Activated CD4-positive, alpha-beta T cell treated with anti-CD3 and anti-CD28 coated beads, Interleukin-2, amount 10 ng/mL, durations not matched to agents 24 days and 14 days (primary cell): ENCODE results near the gene RPF1. TPM values are rescaled to one million over a fixed set of nuclear protein-coding genes. Genes with fewer than 3 reads are reported as not detected.
"Not testable (repeated sequence)": the region's sequence is repeated elsewhere in the genome, so short reads cannot be mapped to it uniquely, and the experiment has no call there.

Experiments used
- DNase-seq: peaks from one replicate; pipeline ENCODE4 v3.0.0; 2022
- H3K27ac Mint-ChIP-seq: one replicate; pipeline ENCODE4 v1.8.0; 2022; ENCODE audit warnings: mild to moderate bottlenecking, mixed read lengths
- H3K27me3 Mint-ChIP-seq: one replicate; pipeline ENCODE4 v1.8.0; 2022; ENCODE audit warnings: mixed read lengths
- H3K36me3 Mint-ChIP-seq: one replicate; pipeline ENCODE4 v1.8.0; 2022; ENCODE audit warnings: low read depth, mild to moderate bottlenecking, mixed read lengths
- H3K4me1 Mint-ChIP-seq: one replicate; pipeline ENCODE4 v1.8.0; 2021; ENCODE audit warnings: mixed read lengths
- H3K4me3 Mint-ChIP-seq: one replicate; pipeline ENCODE4 v1.8.0; 2022; ENCODE audit warnings: mild to moderate bottlenecking, moderate library complexity, mixed read lengths
- H3K9me3 Mint-ChIP-seq: one replicate; pipeline ENCODE4 v1.8.0; 2021; ENCODE audit warnings: mixed read lengths
- intact Hi-C: fragments of 100-400 bp; cut with micrococcal nuclease; formaldehyde crosslinking; loops from one replicate; pipeline ENCODE4 v1.15.1; 2023
- total RNA-seq: library from RNA; stranded (reverse); gene quantifications from 2 replicates; pipeline ENCODE4 v1.2.3, GENCODE V29; 2022

Gene RPF1
- total RNA-seq, 1 donor from 2014 or later, result 63.3 TPM

DNA sequence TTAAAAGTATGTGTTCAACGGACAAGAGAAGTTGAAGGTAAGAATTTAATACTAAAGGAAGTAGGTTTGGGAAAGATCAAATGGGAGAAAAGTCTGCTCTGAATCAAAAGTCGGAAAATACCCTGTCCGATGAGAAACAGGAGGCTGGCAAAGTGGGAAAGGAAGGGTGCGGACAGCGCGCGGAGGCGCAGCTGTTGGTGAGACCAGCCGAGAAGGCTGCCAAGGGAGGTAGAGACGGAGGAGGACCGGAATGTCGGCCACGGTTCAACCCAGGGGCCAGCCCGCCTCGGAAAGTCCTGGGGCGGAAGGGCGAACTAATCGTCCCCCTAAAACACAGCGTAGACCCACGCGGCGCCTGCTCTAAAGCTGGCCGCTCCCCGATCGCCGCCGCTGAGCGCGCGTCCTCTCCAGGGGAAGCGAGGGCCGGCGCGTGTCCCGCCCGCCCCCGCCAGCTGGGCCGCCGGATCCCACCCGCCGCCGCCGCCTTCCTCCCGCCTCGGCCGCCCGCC, 26.5 kb downstream of the RPF1 start:
- DNase-seq, result no peak
- intact Hi-C loops, result loop anchor here (1.0 to 5.0 kb wide), 8 partner anchors 26 to 771 kb away; partner anchors contain the start of genes BCL10, PRKACB, RPF1 and SSX2IP
- H3K9me3 Mint-ChIP-seq, result peaks cover 9% of the 10 kb centered on the region
- peaks cover 43% of the 10 kb centered on the region for H3K4me1 Mint-ChIP-seq
- peaks cover 41% of the 10 kb centered on the region for H3K36me3 Mint-ChIP-seq
- peak overlapping the region; percentile 99 for H3K27ac Mint-ChIP-seq
- peak overlapping the region; percentile 99 for H3K4me3 Mint-ChIP-seq
- no peaks in the 10 kb centered on the region for H3K27me3 Mint-ChIP-seq

DNA sequence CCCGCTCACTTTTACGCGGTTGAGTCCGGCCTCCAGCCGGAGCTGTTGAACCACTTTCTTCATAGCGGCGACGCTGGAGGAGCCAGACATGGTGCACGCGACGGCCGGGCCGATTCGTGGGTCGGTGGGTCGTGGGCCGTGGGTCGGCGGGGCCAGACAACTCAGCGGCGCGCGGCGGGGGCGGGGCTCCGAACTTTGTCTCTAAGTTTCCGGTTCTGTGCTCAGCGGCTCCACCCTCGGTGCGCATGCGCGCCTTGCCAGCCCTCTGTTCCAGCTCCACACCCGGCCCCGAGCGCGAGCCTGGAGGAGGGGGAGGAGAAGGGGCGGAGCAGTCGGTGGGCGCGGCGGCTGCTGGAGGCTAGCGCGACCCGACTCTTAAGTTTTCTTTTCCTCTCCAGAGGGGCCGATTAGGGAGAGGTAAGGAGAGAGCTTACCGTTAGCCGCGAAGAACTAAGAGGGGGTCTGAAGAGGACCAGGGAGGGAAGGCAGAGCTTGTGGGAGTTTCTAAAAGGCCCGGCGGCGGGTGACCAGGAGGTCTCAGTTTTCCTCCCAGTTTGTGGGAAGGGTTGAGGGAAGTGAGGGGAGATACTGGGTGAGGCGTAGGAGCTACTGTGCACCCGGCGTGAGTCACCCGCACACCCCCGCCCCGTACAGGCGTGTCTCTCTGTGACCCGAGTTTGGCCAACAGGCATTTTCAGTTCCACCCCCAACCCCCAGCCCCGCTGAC, 27.1 kb downstream of the RPF1 start, which contains the start of the genes GNG5 and SPATA1:
Gene GNG5 (minus strand): TSS at position 580 of the 727 bp plus-strand sequence. CDS start 490 bp downstream, at position 90.
Gene SPATA1 (plus strand): TSS at position 385 of the 727 bp plus-strand sequence. CDS start 9,974 bp downstream, outside the sequence.
- Mint-ChIP-seq H3K27me3 (no peaks in the 10 kb centered on the region), H3K27ac (peak within 1 kb of the TSS; percentile 99), H3K4me3 (peak within 1 kb of the TSS; percentile 99), H3K9me3 (peaks cover 12% of the 10 kb centered on the region), H3K36me3 (peaks cover 35% of the 10 kb centered on the region), H3K4me1 (peaks cover 41% of the 10 kb centered on the region)
- DNase-seq, result peak; percentile 99
- intact Hi-C loops, result loop anchor here (1.0 to 5.0 kb wide), 8 partner anchors 27 to 771 kb away; partner anchors contain the start of genes BCL10, PRKACB, RPF1 and SSX2IP

DNA sequence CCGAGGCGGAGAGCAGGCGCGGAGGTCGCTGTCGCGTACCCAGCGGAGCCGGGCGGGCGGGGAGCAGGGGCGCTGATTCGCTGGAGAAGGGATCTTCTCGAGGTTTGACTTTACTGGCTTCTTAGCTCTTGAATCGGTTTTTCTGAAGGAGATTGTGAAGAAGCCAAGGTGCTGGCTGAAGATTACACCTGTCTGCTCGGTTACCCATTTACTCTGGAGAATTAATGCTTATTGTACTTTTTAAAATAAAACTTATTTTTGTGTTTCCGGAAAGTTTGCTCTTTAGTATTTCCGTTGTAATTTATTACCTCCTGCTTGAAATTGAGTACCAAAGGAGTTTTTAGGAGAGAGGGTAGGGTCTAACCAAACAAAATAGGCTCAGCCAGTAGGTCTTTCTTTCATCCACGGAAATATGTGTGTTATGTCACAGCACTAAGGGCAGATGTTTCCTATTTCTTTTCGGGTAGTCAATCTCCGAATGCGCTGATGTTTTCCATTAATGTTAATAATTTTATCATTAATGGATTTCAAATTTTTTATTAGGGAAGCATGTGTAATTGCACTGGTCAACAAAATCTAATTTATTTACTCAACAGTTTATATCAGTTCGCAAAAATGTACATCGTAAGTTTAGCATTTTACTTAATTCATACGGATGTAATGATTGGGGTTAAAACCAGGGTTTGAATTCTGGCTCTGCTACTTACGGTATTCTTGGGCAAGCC, 27.8 kb downstream of the RPF1 start:
- peak overlapping the region; percentile 99 for H3K27ac Mint-ChIP-seq
- peaks cover 29% of the 10 kb centered on the region for H3K36me3 Mint-ChIP-seq
- H3K4me1 Mint-ChIP-seq, result peaks cover 35% of the 10 kb centered on the region
- peaks cover 12% of the 10 kb centered on the region for H3K9me3 Mint-ChIP-seq
- peak overlapping the region; percentile 99 for H3K4me3 Mint-ChIP-seq
- no peak for DNase-seq
- intact Hi-C loops, result loop anchor here (1.0 to 5.0 kb wide), 8 partner anchors 28 to 770 kb away; partner anchors contain the start of genes BCL10, PRKACB, RPF1 and SSX2IP
- no peaks in the 10 kb centered on the region for H3K27me3 Mint-ChIP-seq

DNA sequence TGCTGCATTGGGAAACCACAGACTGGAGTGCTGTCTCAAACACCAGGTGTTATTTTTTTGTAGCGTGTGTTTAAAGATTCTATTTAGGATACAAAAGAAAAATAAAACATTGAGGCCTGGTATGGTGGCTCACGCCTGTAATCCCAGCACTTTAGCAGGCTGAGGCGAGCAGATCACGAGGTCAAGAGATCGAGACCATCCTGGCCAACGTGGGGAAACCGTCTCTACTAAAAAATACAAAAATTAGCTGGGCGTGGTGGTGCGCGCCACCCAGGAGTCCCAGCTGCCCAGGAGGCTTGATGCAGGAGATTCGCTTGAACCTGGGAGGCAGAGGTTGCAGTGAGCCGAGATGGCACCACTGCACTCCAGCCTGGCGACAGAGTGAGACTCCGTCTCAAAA, 28.8 kb downstream of the RPF1 start:
- H3K27me3 Mint-ChIP-seq, H3K27ac Mint-ChIP-seq, H3K4me3 Mint-ChIP-seq, DNase-seq: not testable (repeated sequence)
- intact Hi-C loops, result loop anchor here (2.0 to 5.0 kb wide), 3 partner anchors 34 to 769 kb away; partner anchors contain the start of genes BCL10 and PRKACB
- Mint-ChIP-seq H3K9me3 (peaks cover 12% of the 10 kb centered on the region), H3K36me3 (peaks cover 30% of the 10 kb centered on the region), H3K4me1 (peaks cover 35% of the 10 kb centered on the region)

DNA sequence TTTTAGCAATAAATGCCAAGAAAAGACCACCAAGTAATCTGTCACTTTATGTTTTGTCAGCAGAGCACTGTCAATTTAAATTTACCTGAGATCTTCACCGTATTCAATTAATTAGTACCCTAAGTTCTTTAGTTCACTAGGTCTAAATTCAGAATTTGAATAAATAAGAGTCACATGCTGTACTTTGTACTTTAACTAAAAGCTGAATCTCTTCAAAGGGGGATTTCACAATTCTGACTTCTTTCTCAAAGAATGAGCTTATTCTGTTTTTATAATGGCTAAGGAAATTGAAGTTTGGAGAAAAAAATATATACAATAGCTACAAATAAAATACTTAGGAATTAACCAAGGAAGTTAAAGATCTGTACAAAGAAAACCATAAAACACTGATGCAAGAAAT, 29.4 kb downstream of the RPF1 start:
- H3K36me3 Mint-ChIP-seq, result peaks cover 26% of the 10 kb centered on the region
- peaks cover 29% of the 10 kb centered on the region for H3K4me1 Mint-ChIP-seq
- no peaks in the 10 kb centered on the region for H3K27me3 Mint-ChIP-seq
- no peak for DNase-seq
- H3K27ac Mint-ChIP-seq, result no peak overlapping the region
- peak overlapping the region; percentile 33 for H3K4me3 Mint-ChIP-seq
- intact Hi-C loops, result loop anchor here (5.0 kb wide), 1 partner anchor 34 kb away; no protein-coding TSS in a partner anchor
- peaks cover 12% of the 10 kb centered on the region for H3K9me3 Mint-ChIP-seq

DNA sequence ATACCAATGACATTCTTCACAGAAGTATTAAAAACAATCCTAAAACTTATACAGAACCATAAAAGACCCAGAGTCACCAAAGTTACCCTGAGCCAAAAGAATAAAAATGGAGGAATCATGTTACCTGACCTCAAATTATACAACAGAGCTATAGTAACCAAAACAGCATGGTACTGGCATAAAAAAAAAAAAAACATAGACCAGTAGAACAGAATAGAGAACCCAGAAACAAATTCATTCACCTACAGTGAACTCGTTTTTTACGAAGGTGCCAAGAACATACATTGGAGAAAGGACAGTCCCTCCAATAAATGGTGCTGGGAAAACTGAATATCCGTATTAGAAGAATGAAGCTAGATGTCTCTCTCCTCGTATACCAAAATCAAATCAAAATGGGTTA, 30.0 kb downstream of the RPF1 start:
- intact Hi-C loops, result loop anchor here (5.0 kb wide), 1 partner anchor 33 kb away; no protein-coding TSS in a partner anchor
- H3K4me3 Mint-ChIP-seq, result no peak overlapping the region
- H3K9me3 Mint-ChIP-seq, result peaks cover 12% of the 10 kb centered on the region
- DNase-seq, result no peak
- peaks cover 25% of the 10 kb centered on the region for H3K36me3 Mint-ChIP-seq
- H3K27ac Mint-ChIP-seq, result no peak overlapping the region
- peaks cover 24% of the 10 kb centered on the region for H3K4me1 Mint-ChIP-seq
- no peaks in the 10 kb centered on the region for H3K27me3 Mint-ChIP-seq

DNA sequence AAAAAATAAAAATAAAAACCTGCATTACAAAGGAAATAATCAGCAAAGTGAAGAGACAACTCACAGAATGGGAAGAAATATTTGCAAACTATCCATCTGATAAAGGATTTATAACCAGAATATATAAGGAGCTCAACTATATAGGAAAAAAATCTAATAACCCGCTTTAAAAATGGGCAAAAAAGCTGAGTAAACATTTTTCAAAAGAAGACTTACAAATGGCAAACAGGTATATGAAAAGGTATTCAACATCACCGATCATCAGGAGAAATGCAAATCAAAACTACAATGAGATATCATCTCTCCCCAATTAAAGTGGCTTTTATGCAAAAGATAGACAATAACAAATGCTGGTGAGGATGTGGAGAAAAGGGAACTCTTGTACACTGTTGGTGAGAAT, 31.1 kb downstream of the RPF1 start:
- Mint-ChIP-seq H3K27ac (no peak overlapping the region), H3K4me3 (no peak overlapping the region), H3K36me3 (peaks cover 21% of the 10 kb centered on the region), H3K27me3 (no peaks in the 10 kb centered on the region), H3K4me1 (peaks cover 13% of the 10 kb centered on the region), H3K9me3 (peaks cover 12% of the 10 kb centered on the region)
- intact Hi-C loops, result no loop called here
- DNase-seq, result no peak

DNA sequence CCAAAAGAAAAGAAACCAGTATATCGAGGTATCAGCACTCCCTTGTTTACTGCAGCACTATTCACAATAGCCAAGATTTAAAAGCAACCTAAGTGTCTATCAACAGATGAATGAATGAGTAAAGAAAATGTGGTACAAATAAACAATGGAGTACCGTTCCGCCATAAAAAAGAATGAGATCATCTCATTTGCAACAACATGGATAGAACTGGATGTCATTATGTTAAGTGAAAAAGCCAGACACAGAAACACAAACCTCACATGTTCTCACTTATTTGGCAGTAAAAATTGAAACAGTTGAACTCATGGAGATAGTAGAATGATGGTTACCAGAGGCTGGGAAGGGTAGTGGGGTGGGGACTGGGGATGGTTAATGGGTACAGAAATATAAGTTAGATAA, 31.6 kb downstream of the RPF1 start:
- no peak for DNase-seq
- H3K36me3 Mint-ChIP-seq, result peaks cover 18% of the 10 kb centered on the region
- no peaks in the 10 kb centered on the region for H3K27me3 Mint-ChIP-seq
- H3K27ac Mint-ChIP-seq, result no peak overlapping the region
- H3K4me3 Mint-ChIP-seq, result no peak overlapping the region
- H3K9me3 Mint-ChIP-seq, result peaks cover 12% of the 10 kb centered on the region
- peaks cover 9% of the 10 kb centered on the region for H3K4me1 Mint-ChIP-seq
- intact Hi-C loops, result no loop called here

DNA sequence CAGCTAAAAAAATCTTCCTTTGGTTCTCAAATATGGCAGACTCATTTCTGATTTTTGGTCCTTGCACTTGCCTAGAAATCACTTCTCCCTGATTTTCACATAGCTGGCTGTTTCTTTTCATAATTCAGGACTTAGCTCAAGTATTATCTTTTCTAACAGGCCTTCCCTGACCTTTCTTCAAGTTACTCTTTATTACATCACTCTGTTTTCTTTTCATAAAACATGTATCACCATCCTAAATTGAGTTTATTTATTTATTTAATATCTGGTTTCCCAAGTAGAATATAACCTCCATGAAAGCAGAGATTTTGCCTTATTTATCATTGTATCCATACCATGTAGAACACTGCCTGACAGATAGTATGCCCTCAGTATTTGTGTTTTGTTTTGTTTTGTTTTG, 45.5 kb downstream of the RPF1 start:
- no peaks in the 10 kb centered on the region for H3K4me1 Mint-ChIP-seq
- H3K4me3 Mint-ChIP-seq, result no peak overlapping the region
- H3K27me3 Mint-ChIP-seq, result no peaks in the 10 kb centered on the region
- DNase-seq, result no peak
- intact Hi-C loops, result no loop called here
- H3K36me3 Mint-ChIP-seq, result peaks cover 13% of the 10 kb centered on the region
- H3K27ac Mint-ChIP-seq, result no peak overlapping the region
- no peaks in the 10 kb centered on the region for H3K9me3 Mint-ChIP-seq

DNA sequence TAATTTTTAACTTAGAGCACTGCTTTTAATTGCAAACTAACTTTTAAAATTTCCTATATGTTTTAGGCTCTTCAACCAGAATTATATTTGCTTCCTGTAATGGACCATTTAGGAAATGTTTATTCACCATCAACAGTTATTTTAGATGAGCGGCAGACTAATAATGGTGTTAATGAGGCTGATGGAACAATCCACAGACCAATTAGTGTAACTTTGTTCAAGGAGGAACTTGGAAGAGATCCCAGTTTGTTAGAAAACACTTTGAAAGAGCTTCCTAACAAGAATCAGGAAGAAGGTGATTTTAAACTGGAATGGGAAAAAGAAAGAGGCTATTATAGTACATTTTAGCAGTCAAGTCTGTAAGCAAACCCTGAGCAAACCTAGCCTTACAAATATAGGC, 46.7 kb downstream of the RPF1 start:
- Mint-ChIP-seq H3K4me3 (no peak overlapping the region), H3K36me3 (peaks cover 11% of the 10 kb centered on the region), H3K9me3 (no peaks in the 10 kb centered on the region), H3K4me1 (no peaks in the 10 kb centered on the region), H3K27ac (no peak overlapping the region), H3K27me3 (no peaks in the 10 kb centered on the region)
- intact Hi-C loops, result no loop called here
- DNase-seq, result no peak

DNA sequence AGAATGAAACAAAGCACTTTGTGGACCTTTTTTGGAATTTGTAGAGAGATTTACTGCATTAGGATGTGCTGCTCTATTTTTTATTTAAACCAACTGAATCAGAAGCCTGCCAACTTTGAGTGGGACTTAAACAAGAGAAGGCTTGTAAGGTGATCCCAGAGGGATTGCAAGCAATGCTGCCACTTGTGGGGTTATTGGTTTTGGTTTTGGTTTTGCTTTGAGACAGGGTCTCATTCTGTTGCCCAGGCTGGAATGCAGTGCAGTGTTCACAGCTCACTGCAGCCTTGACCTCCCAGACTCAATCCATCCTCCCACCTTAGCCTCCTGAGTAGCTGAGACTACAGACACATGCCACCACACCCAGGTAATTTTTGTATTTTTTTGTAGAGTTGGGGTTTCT, 59.5 kb downstream of the RPF1 start:
- H3K9me3 Mint-ChIP-seq, result no peaks in the 10 kb centered on the region
- no peak overlapping the region for H3K27ac Mint-ChIP-seq
- peaks cover 34% of the 10 kb centered on the region for H3K4me1 Mint-ChIP-seq
- peak overlapping the region; percentile 48 for H3K4me3 Mint-ChIP-seq
- intact Hi-C loops, result no loop called here
- no peaks in the 10 kb centered on the region for H3K27me3 Mint-ChIP-seq
- peak; percentile 64 for DNase-seq
- peaks cover 35% of the 10 kb centered on the region for H3K36me3 Mint-ChIP-seq

DNA sequence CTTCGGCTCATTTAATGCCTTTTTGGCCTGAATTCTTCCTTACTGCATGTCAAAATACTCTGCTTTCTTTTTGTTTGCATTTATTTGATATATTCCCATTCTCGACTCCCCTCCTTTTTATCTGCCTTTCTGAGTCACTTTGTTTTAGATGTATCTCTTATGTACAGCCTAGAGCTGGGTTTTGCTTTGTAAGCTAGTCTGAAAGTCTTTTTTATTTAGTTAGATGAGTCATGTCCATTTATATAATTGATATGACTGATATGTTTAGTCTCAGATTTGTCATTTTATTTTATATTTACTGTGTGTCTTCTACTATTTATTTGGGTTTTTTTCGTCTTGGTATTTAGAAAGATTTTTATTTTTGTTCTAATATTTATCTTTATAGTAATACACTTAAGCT, 60.9 kb downstream of the RPF1 start:
- Mint-ChIP-seq H3K36me3 (peaks cover 38% of the 10 kb centered on the region), H3K4me1 (peaks cover 34% of the 10 kb centered on the region), H3K27ac (no peak overlapping the region), H3K9me3 (no peaks in the 10 kb centered on the region), H3K27me3 (no peaks in the 10 kb centered on the region), H3K4me3 (no peak overlapping the region)
- intact Hi-C loops, result loop anchor here (5.0 kb wide), 1 partner anchor 33 kb away; the partner anchor contains the start of genes GNG5 and SPATA1
- no peak for DNase-seq

DNA sequence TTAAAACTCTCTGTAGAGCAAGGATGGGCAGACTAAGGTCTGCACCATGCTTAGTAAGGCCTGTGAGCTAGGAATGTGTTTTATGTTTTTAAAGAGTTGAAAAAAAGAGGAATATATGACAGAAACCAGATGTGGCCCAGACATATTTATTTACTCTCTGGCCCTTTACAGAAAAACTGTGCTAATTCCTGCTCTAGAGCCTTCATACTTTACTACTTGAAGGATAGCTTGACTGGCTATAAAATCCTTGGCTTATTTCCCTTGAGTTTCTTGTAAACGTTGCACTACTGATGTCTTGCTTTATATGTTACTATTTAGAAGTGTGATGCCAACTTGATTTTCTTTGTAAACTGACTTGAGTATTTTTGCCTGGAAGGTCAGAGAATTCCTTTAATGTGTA, 61.7 kb downstream of the RPF1 start:
- peaks cover 38% of the 10 kb centered on the region for H3K36me3 Mint-ChIP-seq
- no peaks in the 10 kb centered on the region for H3K27me3 Mint-ChIP-seq
- H3K4me3 Mint-ChIP-seq, result no peak overlapping the region
- no peak for DNase-seq
- intact Hi-C loops, result loop anchor here (5.0 kb wide), 1 partner anchor 33 kb away; the partner anchor contains the start of genes GNG5 and SPATA1
- no peaks in the 10 kb centered on the region for H3K9me3 Mint-ChIP-seq
- H3K27ac Mint-ChIP-seq, result no peak overlapping the region
- H3K4me1 Mint-ChIP-seq, result peaks cover 32% of the 10 kb centered on the region
